ENCODE data around the gene CLDND2. TPM values are rescaled to one million over a fixed set of nuclear protein-coding genes. Genes with fewer than 3 reads are reported as not detected.

CLDND2 gene
- not detected in 2 replicates for total RNA-seq

GRCh38 chr19:51368366-51369282 is at the start of gene CLDND2:
Gene CLDND2, minus strand, starts transcription at chr19:51369003. Its CDS starts 426 bp downstream, at chr19:51368577.

GRCh38 chr19:51417107-51417809 is 48.5 kb upstream of the CLDND2 start, which contains the start of gene SIGLEC10:
Gene SIGLEC10, minus strand, starts transcription at chr19:51417642. Its CDS starts 61 bp downstream, at chr19:51417581.

GRCh38 chr19:51387924-51388389 is 19.2 kb upstream of the CLDND2 start, which contains the start of gene LIM2:
Gene LIM2, minus strand, starts transcription at chr19:51387974. Its CDS starts 531 bp downstream, at chr19:51387443.

GRCh38 chr19:51372649-51373504 is 4.1 kb upstream of the CLDND2 start, which contains the start of gene NKG7:
Gene NKG7, minus strand, starts transcription at chr19:51372654. Its CDS starts 119 bp downstream, at chr19:51372535.

GRCh38 chr19:51365965-51366388 is 2.8 kb downstream of the CLDND2 start, which contains the start of gene ETFB:
Gene ETFB, minus strand, starts transcription at chr19:51366388. Its CDS starts 62 bp downstream, at chr19:51366326.

GRCh38 chr19:51341976-51342580 is 26.7 kb downstream of the CLDND2 start, which contains the start of gene VSIG10L:
Gene VSIG10L, minus strand, starts transcription at chr19:51342139. Its CDS starts 15 bp downstream, at chr19:51342124.

Other genes with a start within 250 kb of the CLDND2 start
- 0.19 and 0.28 TPM in 2 replicates for gene SIGLEC9, start 244.1 kb downstream of the CLDND2 start, total RNA-seq
- not detected in 2 replicates for gene SIGLEC7, start 226.7 kb downstream of the CLDND2 start, total RNA-seq
- gene CD33, start 143.9 kb downstream of the CLDND2 start, total RNA-seq: not detected in 2 replicates
- not detected in 2 replicates for gene SIGLECL1, start 117.9 kb downstream of the CLDND2 start, total RNA-seq
- under 0.01 TPM in 1 of 2 replicates, not detected in the other for gene IGLON5, start 57.4 kb downstream of the CLDND2 start, total RNA-seq
- gene VSIG10L, start 26.9 kb downstream of the CLDND2 start, total RNA-seq: 0.38 and 0.85 TPM in 2 replicates
- 107 and 182 TPM in 2 replicates for gene ETFB, start 2.6 kb downstream of the CLDND2 start, total RNA-seq
- not detected in 2 replicates for gene NKG7, start 3.7 kb upstream of the CLDND2 start, total RNA-seq
- not detected in 2 replicates for gene LIM2, start 19.0 kb upstream of the CLDND2 start, total RNA-seq
- not detected in 2 replicates for gene C19orf84, start 21.6 kb upstream of the CLDND2 start, total RNA-seq
- gene SIGLEC10, start 48.6 kb upstream of the CLDND2 start, total RNA-seq: not detected in 2 replicates
- gene SIGLEC8, start 89.5 kb upstream of the CLDND2 start, total RNA-seq: not detected in 2 replicates
- gene CEACAM18, start 109.5 kb upstream of the CLDND2 start, total RNA-seq: not detected in 2 replicates
- not detected in 2 replicates for gene SIGLEC12, start 132.8 kb upstream of the CLDND2 start, total RNA-seq
- gene SIGLEC6, start 162.7 kb upstream of the CLDND2 start, total RNA-seq: not detected in 2 replicates
- gene ZNF175, start 202.3 kb upstream of the CLDND2 start, total RNA-seq: 31.0 and 56.9 TPM in 2 replicates

Measured in regular cardiac myocyte (primary cell).